RWPE2 (cell line): ENCODE measurements around the gene CERT1.

Experiments
- ATAC-seq: fragments of 200-7000 bp; cut with Tn5 transposase; 3 replicates; pipeline ENCODE4 v1.9.1; 2021; ENCODE audit warnings: low read depth
- DNase-seq: peaks from one replicate; pipeline ENCODE4 v3.0.0-alpha.2; 2020; ENCODE audit warnings: low spot score
- H3K27ac ChIP-seq: fragments of 450-650 bp; 2 replicates; pipeline ENCODE4 v1.5.1; 2017; ENCODE audit warnings: mild to moderate bottlenecking; ENCODE audit not compliant: poor library complexity, severe bottlenecking
- H3K27me3 ChIP-seq: fragments of 250-450 bp; sonication (Bioruptor Pico); 2 replicates; pipeline ENCODE4 v1.5.1; 2021; ENCODE audit warnings: mild to moderate bottlenecking, moderate library complexity; ENCODE audit not compliant: insufficient read depth, poor library complexity, severe bottlenecking
- H3K36me3 ChIP-seq: fragments of 250-450 bp; sonication (Bioruptor Pico); 2 replicates; pipeline ENCODE4 v1.5.1; 2020; ENCODE audit warnings: low read depth, mild to moderate bottlenecking, moderate library complexity
- H3K4me1 ChIP-seq: fragments of 250-450 bp; sonication (Bioruptor Pico); 2 replicates; pipeline ENCODE4 v1.5.1; 2021; ENCODE audit warnings: mild to moderate bottlenecking, moderate library complexity; ENCODE audit not compliant: insufficient read depth, poor library complexity, severe bottlenecking
- H3K4me3 ChIP-seq: fragments of 250-450 bp; sonication (Bioruptor Pico); 2 replicates; pipeline ENCODE4 v1.5.1; 2021; ENCODE audit warnings: mild to moderate bottlenecking, moderate library complexity; ENCODE audit not compliant: severe bottlenecking
- H3K9me3 ChIP-seq: fragments of 250-450 bp; sonication (Bioruptor Pico); 2 replicates; pipeline ENCODE4 v1.5.1; 2021; ENCODE audit warnings: mild to moderate bottlenecking, moderate library complexity; ENCODE audit not compliant: severe bottlenecking
- CTCF ChIP-seq: fragments of 450-650 bp; IDR thresholded peaks from one replicate; pipeline ENCODE4 v1.5.1; 2017; ENCODE audit warnings: mild to moderate bottlenecking, moderate library complexity; ENCODE audit not compliant: poor library complexity, severe bottlenecking

Gene CERT1

GRCh38 chr5:75349663-75350062, 161.8 kb downstream of the CERT1 start:
- H3K36me3 ChIP-seq = peaks cover 100% of the 10 kb centered on the region
- no peak for TF ChIP-seq CTCF
- peaks cover 2% of the 10 kb centered on the region for H3K4me1 ChIP-seq
- H3K27me3 ChIP-seq = no peaks in the 10 kb centered on the region
- H3K9me3 ChIP-seq = no peaks in the 10 kb centered on the region
- no peak overlapping the region for H3K4me3 ChIP-seq
- ATAC-seq = no peak
- DNase-seq = no peak
- no peak overlapping the region for H3K27ac ChIP-seq

- no peak for TF ChIP-seq CTCF
- ATAC-seq = no peak
- H3K36me3 ChIP-seq = peaks cover 100% of the 10 kb centered on the region
- no peak for DNase-seq
- no peak overlapping the region for H3K4me3 ChIP-seq
- H3K9me3 ChIP-seq = no peaks in the 10 kb centered on the region
- H3K27me3 ChIP-seq = no peaks in the 10 kb centered on the region
- H3K4me1 ChIP-seq = peaks cover 2% of the 10 kb centered on the region
- H3K27ac ChIP-seq = no peak overlapping the region
Measured at GRCh38 chr5:75348241-75348640, 163.2 kb downstream of the CERT1 start.

- H3K27ac ChIP-seq = no peak overlapping the region
- H3K4me3 ChIP-seq = no peak overlapping the region
- no peak for TF ChIP-seq CTCF
- no peak for DNase-seq
- no peaks in the 10 kb centered on the region for H3K27me3 ChIP-seq
- no peak for ATAC-seq
- H3K36me3 ChIP-seq = peaks cover 93% of the 10 kb centered on the region
- H3K4me1 ChIP-seq = peaks cover 35% of the 10 kb centered on the region
- H3K9me3 ChIP-seq = no peaks in the 10 kb centered on the region
Measured at GRCh38 chr5:75342836-75343235, 168.6 kb downstream of the CERT1 start.

GRCh38 chr5:75341934-75342333, 169.5 kb downstream of the CERT1 start:
- TF ChIP-seq CTCF = no peak
- H3K4me3 ChIP-seq = no peak overlapping the region
- H3K27ac ChIP-seq = peak overlapping the region; percentile 86
- H3K9me3 ChIP-seq = no peaks in the 10 kb centered on the region
- H3K27me3 ChIP-seq = no peaks in the 10 kb centered on the region
- peaks cover 33% of the 10 kb centered on the region for H3K4me1 ChIP-seq
- peaks cover 84% of the 10 kb centered on the region for H3K36me3 ChIP-seq
- ATAC-seq (no peak), DNase-seq (no peak)

- H3K4me1 ChIP-seq = peaks cover 36% of the 10 kb centered on the region
- no peak for TF ChIP-seq CTCF
- ATAC-seq (peak; percentile 42), DNase-seq (no peak)
- H3K27me3 ChIP-seq = no peaks in the 10 kb centered on the region
- no peaks in the 10 kb centered on the region for H3K9me3 ChIP-seq
- H3K4me3 ChIP-seq = no peak overlapping the region
- H3K36me3 ChIP-seq = peaks cover 74% of the 10 kb centered on the region
- H3K27ac ChIP-seq = peak overlapping the region; percentile 86
Measured at GRCh38 chr5:75340714-75341478, 170.5 kb downstream of the CERT1 start.
